Activated gamma-delta T cell treated with anti-CD3 and anti-CD28 coated beads, Interleukin-2, amount 50 U/mL, for 16 hours (primary cell): ENCODE measurements around the gene RNLS.

Experiments
- DNase-seq: peaks from one replicate; pipeline ENCODE4 v3.0.0-alpha.2; 2020; ENCODE audit warnings: low read depth

The RNLS gene

GRCh38 chr10:88256886-88257285 is 326.2 kb downstream of the RNLS start:
- no peak for DNase-seq

DNA sequence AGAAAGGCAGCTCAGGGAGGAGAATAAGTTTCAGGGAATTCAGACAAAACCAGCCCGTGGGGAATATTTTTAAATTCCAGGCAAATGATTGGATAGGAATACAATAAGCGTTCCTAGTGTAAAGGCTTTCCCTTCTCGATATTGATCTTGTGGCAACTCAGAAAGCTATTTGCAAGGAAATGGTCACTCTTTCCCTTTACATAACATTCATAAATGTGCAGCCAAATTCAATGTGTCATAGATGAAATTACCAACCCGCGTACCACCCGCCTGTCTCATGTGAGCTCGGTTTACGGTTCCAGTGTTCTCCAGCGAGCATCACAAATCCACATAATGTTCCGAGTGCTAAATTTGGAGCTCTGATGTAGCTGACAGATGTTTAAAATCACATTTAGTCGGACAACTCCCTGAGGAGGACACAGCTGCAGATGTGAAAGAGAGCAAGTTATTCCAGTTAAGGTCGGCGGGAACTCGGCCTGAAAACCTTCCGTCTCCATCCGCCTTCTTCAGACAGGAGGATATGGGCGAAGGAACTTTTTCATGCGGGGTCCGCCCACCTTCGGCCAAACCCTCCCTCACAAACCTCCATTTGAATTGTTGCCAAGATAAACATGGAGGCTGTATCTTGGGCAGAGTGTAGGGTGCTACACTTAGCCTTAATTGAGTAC is 327.0 kb downstream of the RNLS start:
- DNase-seq, result no peak

DNA sequence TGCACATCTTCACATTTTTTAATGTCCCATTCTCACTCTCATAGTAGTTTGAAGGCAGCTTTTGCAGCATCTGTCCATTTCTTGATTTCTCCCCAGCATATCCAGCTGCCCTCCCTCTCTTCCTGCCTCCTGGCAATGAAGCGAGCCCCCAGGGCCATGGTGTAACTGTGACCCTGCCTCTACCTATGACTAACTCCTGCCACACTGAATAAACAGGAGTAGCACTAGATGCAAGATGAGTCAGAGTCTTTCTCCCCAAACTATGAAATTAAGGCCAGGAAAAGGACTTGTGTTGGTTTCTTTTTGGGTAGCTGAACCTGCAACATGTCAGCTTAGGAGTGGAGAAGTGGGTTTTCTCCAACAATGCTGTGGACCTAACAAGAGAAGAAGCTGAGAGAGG is 329.0 kb downstream of the RNLS start:
- no peak for DNase-seq

DNA sequence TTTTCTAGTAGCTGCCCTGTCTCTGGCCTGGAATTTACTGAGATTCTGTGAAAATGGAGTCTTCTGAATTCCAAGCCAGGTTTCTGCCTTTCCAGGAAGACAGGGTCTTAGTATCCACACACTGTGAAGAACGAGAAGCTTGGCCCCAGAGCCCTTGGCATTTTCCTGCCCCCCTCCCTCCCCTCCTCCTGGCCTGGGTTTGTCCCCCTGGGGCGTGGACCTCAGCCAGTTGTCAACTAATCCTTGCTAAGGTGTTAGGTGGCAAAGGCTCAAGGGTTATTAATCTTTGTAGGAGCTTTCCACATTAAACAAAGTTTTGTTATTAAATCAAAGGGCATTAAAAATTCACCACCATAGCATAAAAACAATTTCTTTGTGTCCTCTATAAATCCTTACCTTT is 329.5 kb downstream of the RNLS start:
- no peak for DNase-seq

DNA sequence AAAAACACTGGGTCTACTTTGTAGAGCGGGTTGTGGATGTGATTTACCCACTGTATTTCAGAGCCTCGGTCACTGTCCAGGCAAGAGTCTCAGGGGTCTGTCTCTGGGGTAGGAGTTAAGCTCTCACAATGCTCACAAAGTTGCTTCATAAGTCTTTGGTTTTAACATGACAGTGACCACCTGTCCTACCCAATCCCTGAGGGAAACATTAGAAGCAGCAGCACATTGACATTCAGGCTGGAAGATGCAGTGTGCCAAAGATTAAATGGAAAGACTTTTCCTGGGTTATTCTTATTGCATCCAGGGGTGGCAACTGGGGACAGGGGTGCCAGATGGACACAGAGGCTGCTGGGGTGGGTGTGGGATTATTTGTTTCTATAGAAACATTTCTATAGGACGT is 330.0 kb downstream of the RNLS start:
- DNase-seq, result no peak

DNA sequence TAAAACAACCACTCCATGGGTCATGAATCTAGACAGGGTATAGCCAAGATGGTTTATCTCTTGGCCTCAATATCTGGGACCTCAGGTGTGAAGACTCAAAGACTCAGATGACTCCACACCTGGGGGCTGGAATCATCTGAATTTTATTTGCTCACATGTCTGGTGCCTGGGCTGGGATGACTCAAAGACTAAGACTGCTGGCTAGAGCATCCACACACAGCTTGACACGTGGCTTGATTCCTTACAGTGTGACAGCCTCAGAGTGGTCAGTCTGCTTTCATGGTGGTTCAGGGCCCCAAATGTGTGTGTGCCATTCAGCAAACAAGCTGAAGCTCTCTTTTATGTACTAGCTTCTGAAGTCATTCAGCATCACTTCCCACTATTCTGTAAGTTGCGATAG is 333.7 kb downstream of the RNLS start:
- DNase-seq, result no peak

GRCh38 chr10:88246675-88247074 is 336.4 kb downstream of the RNLS start:
- no peak for DNase-seq

GRCh38 chr10:88245974-88246511 is 337.1 kb downstream of the RNLS start:
- no peak for DNase-seq

GRCh38 chr10:88244781-88245625 is 338.1 kb downstream of the RNLS start:
- no peak for DNase-seq

DNA sequence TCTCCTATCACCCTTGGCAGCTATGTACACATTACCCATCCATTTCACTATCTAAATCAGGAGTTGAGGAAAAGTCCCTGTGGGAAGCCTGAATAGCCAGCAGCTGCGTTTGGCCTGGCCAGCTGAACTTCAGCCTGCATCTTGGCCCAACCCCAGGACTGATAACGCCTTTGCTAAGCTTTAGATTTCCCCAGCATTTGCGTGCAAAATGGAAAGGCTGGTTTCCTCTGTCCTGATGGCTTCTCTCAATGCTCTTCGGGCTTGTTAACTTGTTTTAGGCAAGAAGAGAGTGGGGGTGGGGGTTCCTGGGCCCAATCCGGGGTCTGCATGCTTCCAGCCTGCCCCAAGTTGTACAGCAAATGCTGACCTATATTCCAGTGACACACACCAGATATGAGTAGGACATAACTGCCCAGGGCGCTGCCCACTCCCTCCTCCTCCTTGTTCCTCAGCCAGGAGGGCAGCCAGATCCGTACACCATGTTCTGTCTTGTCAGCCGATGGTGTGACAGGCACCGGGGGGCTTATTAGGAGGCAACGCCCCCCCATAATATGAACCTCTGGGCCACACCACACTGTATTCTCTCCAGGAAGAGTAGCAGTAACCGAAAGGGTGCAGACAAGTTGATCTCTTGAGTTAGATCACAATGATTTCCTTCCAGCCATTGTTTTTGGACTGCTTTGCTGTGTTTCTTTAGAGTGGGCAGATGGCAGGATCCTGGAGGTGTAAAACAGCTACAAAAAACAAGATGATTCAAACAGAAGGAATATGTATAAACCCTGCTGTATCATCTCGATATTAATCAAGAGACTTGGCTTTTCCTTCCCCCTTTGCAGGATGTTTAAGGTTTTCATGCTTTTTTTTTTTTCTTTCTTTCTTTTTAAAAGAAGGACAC is 339.0 kb downstream of the RNLS start:
- DNase-seq, result no peak

DNA sequence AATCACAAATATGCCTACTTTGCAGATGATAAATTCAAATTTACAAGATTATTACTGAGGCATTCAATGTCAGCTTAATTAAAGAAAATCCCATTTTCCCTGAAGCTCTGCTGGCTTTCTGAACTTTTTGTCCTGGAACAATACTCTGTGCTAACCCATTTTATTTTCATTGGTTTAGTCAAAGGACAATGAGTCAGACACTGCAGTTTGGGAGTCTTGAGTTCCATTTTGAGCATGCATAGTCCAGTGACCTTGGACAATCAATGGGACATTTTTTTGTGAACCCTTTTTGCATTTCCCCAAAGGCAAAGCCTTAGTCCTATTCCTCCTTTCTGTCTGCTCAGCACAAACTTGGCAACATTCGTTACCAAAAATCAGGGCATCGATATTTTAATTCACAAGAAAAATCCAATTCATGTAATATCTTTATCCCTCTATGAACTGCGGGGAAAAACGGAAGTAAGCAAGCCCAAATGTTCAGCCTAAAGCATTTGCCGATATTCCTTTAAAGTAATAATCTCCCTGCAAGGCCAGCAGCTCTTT is 339.8 kb downstream of the RNLS start:
- DNase-seq, result no peak

DNA sequence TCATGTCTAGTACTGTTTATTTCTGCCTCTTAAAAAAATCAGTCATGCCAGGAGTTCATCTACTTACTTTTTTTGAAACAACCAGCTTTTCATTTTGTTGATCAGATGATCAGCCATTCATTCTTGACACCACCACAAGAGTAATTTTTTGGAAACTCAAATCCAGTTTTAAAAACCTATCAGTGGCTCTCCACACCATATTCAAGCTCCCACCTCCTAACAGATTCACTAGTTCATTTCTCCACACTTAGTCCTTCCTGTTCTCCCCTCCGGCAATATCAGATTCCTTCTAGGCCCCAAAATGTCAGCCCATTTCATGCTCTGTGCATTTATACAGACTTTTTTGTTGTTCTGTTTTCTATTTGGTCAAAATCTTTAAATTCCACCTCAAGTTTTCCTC is 341.6 kb downstream of the RNLS start:
- DNase-seq, result no peak

DNA sequence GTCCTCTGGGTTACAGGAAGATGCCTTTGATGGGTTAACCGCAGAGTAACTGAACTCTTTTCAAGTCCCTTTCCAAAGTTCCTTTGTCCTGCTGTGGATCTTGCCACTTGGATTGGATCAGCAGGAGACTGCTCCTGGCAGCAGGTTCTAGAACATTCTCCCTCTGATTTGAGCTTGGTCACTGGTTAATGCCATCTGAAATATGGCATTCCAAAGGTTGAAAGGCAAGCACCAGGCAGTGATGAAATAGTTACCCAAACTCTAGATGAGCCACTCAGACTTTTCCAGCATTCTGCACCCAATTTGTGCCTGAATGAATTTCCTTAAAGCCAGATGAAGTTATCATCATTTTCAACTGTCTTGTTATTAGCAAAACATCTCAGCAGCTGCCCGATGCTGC is 343.9 kb downstream of the RNLS start:
- no peak for DNase-seq

- no peak for DNase-seq
Observed at GRCh38 chr10:88238615-88238914, 344.6 kb downstream of the RNLS start.

DNA sequence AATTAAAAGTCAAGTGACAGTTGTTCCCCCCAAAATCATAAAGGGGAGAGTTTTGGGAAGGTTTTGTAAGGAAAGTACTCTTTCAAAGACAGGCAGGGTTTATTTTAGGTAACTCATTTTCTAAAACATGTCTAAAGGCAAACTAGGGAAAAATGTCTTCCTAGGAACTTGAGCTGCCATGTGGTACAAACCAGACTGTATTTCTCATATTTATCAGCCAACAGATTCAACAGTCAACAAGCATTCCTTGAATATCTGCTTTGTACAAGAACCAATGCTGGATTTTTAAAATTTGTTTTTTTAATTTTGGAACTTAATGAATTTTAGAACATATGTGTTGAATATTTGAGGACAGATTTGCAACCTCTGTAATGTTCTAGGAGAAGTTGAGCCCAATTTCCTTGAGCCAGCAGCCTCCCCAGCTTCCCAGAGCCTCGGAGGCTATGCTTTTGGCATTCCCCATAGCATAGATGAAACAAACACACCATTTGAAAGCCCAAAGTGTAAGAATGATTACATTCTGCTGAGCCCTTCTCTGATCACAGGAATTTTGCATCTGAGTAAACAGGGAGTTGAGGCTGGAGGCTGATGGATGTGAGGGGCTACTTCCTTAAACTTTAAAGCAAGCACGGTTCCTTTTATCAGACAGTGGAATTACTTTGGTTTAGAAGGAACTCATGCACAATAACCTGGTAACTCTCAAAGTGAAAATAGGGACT is 345.1 kb downstream of the RNLS start:
- no peak for DNase-seq

- DNase-seq, result no peak
Observed at GRCh38 chr10:88236121-88236743, 346.9 kb downstream of the RNLS start.

DNA sequence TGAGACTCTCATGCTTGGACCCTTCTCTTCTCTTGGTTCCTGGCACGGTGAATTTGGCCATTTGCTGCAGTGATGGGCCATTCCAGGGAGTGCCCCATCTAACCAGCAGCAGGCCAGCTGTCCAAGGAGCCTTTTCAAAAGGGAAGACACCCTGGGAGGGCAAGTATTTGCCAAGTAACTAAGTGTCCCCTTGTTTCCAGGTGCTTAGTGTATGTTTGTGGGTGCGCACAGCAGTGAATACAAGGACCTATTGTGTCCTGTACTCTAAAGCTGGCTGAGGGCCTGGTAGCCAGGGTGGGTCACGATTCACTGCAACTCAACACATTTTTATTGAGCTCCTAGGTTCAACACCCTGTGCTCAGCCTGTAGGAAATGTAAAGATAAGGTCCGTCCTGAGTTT is 348.8 kb downstream of the RNLS start:
- no peak for DNase-seq

DNA sequence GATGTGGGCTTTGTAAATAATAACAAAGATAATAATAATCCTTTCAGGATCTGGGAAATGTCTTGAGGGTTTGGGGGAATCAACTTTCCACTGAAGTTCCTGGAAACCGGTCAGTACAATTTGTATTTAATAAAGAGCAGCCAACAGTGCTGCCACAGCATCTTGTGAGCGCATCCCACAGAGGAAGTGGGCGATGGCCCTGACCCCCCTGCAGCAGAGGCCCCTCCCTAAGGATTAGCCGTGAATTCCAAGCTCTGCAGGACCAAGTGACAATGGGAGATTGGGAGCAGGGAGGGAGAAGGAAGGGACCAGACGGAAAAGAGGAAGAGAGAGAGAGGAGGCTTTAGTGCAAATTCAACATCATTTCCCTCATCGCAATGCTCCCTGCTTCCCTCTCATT is 349.2 kb downstream of the RNLS start:
- DNase-seq, result no peak

DNA sequence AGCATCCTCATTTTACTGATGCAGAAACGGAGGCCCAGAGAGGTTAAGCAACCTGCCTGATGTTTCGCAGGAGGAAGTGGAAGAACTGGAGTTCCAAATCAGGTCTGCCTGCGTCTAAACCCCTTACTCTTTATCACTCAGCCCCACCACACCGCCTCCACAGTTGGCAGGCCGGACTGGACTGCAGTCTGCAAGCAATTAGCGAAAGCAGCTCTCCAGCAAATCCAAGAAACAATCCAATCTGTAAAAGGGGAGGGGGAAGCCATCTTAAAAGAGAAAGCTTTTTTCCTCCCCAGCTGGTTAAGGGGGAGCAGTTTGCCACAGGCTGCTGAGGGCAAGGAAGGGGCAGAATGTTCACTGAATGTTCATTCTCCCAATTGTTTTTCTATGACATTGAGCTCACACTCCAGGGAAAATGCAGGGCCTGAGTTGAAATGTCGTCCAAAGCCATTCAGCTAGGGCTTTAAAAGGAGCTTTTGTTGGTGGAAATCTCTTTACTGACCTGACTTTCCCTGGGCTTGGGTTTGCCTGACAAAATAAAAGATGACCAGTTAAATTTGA is 350.1 kb downstream of the RNLS start:
- no peak for DNase-seq

- DNase-seq, result no peak
Observed at GRCh38 chr10:88232029-88232895, 350.9 kb downstream of the RNLS start.
